SU-DHL-6 (cell line): ENCODE results near the gene PCDHA9.

Experiments used
- EZH2phosphoT487 ChIP-seq: fragments of 200-600 bp; sonication (generic), shearing (Covaris generic); conservative IDR thresholded peaks from 2 replicates; pipeline ENCODE4 v1.6.1; 2018; ENCODE audit warnings: mild to moderate bottlenecking, antibody characterized with exemption, low read length, moderate library complexity, mixed read lengths
- TF ChIP-seq, protein P1 (sequence below): fragments of 200-600 bp; sonication (generic); IDR thresholded peaks from one replicate; pipeline ENCODE4 v1.5.1; 2017; ENCODE audit warnings: antibody characterized with exemption, mild to moderate bottlenecking, low read length, moderate library complexity; ENCODE audit not compliant: insufficient read depth, poor library complexity, severe bottlenecking

DNA sequence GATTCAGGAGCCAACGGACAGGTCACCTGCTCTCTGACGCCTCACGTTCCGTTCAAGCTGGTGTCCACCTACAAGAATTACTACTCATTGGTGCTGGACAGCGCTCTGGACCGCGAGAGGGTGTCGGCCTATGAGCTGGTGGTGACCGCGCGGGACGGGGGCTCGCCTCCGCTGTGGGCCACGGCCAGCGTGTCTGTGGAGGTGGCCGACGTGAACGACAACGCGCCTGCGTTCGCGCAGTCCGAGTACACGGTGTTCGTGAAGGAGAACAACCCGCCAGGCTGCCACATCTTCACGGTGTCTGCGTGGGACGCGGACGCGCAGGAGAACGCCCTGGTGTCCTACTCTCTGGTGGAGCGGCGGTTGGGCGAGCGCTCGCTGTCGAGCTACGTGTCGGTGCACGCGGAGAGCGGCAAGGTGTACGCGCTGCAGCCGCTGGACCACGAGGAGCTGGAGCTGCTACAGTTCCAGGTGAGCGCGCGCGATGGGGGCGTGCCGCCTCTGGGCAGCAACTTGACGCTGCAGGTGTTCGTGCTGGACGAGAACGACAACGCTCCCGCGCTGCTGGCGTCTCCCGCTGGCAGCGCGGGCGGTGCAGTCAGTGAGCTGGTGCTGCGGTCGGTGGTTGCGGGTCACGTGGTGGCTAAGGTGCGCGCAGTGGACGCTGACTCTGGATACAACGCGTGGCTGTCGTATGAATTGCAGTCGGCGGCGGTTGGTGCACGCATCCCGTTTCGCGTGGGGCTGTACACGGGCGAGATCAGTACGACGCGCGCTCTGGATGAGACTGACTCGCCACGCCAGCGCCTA lies 9.2 kb downstream of the PCDHA9 start:
- TF ChIP-seq, protein P1, sequence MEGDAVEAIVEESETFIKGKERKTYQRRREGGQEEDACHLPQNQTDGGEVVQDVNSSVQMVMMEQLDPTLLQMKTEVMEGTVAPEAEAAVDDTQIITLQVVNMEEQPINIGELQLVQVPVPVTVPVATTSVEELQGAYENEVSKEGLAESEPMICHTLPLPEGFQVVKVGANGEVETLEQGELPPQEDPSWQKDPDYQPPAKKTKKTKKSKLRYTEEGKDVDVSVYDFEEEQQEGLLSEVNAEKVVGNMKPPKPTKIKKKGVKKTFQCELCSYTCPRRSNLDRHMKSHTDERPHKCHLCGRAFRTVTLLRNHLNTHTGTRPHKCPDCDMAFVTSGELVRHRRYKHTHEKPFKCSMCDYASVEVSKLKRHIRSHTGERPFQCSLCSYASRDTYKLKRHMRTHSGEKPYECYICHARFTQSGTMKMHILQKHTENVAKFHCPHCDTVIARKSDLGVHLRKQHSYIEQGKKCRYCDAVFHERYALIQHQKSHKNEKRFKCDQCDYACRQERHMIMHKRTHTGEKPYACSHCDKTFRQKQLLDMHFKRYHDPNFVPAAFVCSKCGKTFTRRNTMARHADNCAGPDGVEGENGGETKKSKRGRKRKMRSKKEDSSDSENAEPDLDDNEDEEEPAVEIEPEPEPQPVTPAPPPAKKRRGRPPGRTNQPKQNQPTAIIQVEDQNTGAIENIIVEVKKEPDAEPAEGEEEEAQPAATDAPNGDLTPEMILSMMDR: no peak
- TF ChIP-seq EZH2phosphoT487: no peak
